ENCODE measurements around the gene FAM9B.

The FAM9B gene

DNA sequence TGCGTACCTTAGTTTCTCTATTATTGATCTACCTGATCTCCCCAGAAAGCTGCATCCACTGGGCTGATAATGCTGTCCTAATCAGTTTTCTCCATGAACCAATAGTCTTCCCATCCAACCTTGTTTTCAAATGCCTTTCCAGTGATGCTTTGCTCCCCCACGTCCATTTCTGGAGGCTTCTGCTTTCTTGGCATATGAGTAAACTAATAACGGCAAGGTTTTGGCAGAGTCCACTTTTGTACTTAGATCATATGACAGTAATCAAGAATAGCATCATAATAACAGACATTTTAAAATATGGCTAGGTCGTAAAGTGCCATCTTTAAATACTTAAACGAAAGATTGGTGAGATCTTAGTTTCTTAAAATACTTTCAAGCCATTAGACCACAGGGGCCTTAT is 38.4 kb upstream of the FAM9B start:
- no peak overlapping the region for H2AFZ ChIP-seq (ENCODE audit: low read length)
- H3K9ac ChIP-seq (ENCODE audit: low read length), result no peak overlapping the region
- TF ChIP-seq, protein P1, sequence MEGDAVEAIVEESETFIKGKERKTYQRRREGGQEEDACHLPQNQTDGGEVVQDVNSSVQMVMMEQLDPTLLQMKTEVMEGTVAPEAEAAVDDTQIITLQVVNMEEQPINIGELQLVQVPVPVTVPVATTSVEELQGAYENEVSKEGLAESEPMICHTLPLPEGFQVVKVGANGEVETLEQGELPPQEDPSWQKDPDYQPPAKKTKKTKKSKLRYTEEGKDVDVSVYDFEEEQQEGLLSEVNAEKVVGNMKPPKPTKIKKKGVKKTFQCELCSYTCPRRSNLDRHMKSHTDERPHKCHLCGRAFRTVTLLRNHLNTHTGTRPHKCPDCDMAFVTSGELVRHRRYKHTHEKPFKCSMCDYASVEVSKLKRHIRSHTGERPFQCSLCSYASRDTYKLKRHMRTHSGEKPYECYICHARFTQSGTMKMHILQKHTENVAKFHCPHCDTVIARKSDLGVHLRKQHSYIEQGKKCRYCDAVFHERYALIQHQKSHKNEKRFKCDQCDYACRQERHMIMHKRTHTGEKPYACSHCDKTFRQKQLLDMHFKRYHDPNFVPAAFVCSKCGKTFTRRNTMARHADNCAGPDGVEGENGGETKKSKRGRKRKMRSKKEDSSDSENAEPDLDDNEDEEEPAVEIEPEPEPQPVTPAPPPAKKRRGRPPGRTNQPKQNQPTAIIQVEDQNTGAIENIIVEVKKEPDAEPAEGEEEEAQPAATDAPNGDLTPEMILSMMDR (IDR thresholded peaks at IDR 0.05; ENCODE audit: low read length), result no peak
- TF ChIP-seq EZH2 (optimal IDR thresholded peaks at IDR 0.05; ENCODE audit: low read depth, low read length) (no peak), EZH2phosphoT487 (IDR thresholded peaks at IDR 0.05; ENCODE audit: low read length) (no peak)
- no peaks in the 10 kb centered on the region for H3K9me3 ChIP-seq (replicated peaks; ENCODE audit: insufficient read depth, low read length)
- no peaks in the 10 kb centered on the region for H3K27me3 ChIP-seq (replicated peaks; ENCODE audit: insufficient read depth, low read length)
- H4K20me1 ChIP-seq (ENCODE audit: insufficient read depth, low read length), result no peaks in the 10 kb centered on the region
- H3K4me3 ChIP-seq (ENCODE audit: low read length), result no peak overlapping the region
- H3K4me2 ChIP-seq (ENCODE audit: low read depth, low read length), result no peak overlapping the region
- no peaks in the 10 kb centered on the region for H3F3A ChIP-seq (ENCODE audit: insufficient read depth, low read length)
- H3K9me2 ChIP-seq (replicated peaks; ENCODE audit: insufficient read depth, low read length), result no peaks in the 10 kb centered on the region
- DNase-seq, result no peak
- no peaks in the 10 kb centered on the region for H3K4me1 ChIP-seq (ENCODE audit: low read length)
- H3K36me3 ChIP-seq (replicated peaks; ENCODE audit: insufficient read depth, low read length), result no peaks in the 10 kb centered on the region
- no peak overlapping the region for H3K27ac ChIP-seq (ENCODE audit: low read length)
- H3K79me2 ChIP-seq (ENCODE audit: low read length), result no peaks in the 10 kb centered on the region

DNA sequence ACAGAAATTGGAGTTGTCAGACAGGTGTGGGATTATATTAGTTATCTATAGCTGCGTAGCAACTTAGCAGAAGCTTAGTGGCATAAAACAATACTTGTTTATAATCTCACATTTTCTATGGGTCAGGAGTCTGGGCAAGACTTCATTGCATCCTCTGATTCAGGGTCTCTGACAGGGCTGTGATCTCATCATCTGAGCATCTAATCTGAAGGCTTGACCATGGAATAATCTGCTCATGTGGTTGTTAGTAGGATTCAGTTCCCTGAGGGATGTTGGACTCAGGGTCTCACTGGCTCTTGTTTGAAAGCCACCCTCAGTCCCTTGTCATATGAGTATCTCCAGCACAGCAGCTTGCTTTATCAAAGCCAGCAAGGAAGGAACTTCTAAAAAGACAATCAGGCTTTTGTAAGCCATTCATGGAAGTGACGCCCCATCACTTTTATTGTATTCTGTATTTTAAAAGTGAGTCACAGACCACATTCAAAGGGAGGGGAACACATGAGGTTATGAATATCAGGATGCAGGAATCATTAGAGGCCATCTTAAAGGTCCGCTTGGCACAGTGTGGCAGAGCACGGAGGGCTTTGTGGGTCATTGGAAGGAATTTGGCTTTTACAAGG is 37.2 kb upstream of the FAM9B start:
- H3K4me3 ChIP-seq (ENCODE audit: low read length), result no peak overlapping the region
- no peak for DNase-seq
- TF ChIP-seq, protein P1 (IDR thresholded peaks at IDR 0.05; ENCODE audit: low read length), result no peak
- TF ChIP-seq EZH2 (optimal IDR thresholded peaks at IDR 0.05; ENCODE audit: low read depth, low read length), result no peak
- no peak for TF ChIP-seq EZH2phosphoT487 (IDR thresholded peaks at IDR 0.05; ENCODE audit: low read length)

DNA sequence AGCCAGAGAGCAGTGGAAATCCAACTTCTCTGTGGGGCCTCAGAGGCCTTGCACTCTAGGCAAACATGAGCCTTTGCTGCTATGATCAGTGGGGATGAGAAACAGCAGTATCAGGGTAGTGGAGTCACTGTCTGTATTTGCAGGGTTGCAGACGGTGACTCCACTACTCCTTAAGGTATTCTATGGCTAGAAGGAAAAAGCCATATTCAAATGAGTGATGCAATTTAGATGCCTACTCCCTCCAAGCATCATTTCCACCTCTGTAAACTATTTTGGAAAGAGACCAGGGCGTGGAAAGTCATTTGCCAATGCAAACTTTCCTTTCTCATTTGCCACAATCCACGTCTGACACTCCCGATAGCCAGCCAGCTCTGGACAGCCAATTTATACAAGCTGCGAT is 35.6 kb upstream of the FAM9B start:
- Histone ChIP-seq H3K27ac (ENCODE audit: low read length) (no peak overlapping the region), H4K20me1 (ENCODE audit: insufficient read depth, low read length) (no peaks in the 10 kb centered on the region), H3K9me3 (replicated peaks; ENCODE audit: insufficient read depth, low read length) (no peaks in the 10 kb centered on the region), H3K4me2 (ENCODE audit: low read depth, low read length) (no peak overlapping the region), H3K4me1 (ENCODE audit: low read length) (no peaks in the 10 kb centered on the region), H3K9me2 (replicated peaks; ENCODE audit: insufficient read depth, low read length) (no peaks in the 10 kb centered on the region), H2AFZ (ENCODE audit: low read length) (no peak overlapping the region), H3K4me3 (ENCODE audit: low read length) (no peak overlapping the region), H3F3A (ENCODE audit: insufficient read depth, low read length) (no peaks in the 10 kb centered on the region), H3K9ac (ENCODE audit: low read length) (no peak overlapping the region), H3K36me3 (replicated peaks; ENCODE audit: insufficient read depth, low read length) (no peaks in the 10 kb centered on the region), H3K79me2 (ENCODE audit: low read length) (no peaks in the 10 kb centered on the region), H3K27me3 (replicated peaks; ENCODE audit: insufficient read depth, low read length) (no peaks in the 10 kb centered on the region)
- TF ChIP-seq, protein P1 (IDR thresholded peaks at IDR 0.05; ENCODE audit: low read length), result no peak
- TF ChIP-seq EZH2 (optimal IDR thresholded peaks at IDR 0.05; ENCODE audit: low read depth, low read length) (no peak), EZH2phosphoT487 (IDR thresholded peaks at IDR 0.05; ENCODE audit: low read length) (no peak)
- DNase-seq, result no peak

More for the DNA sequence above, 37.2 kb upstream of the FAM9B start:
- no peak overlapping the region for H3K4me2 ChIP-seq (ENCODE audit: low read depth, low read length)
- H3K79me2 ChIP-seq (ENCODE audit: low read length), result no peaks in the 10 kb centered on the region
- H3K9me3 ChIP-seq (replicated peaks; ENCODE audit: insufficient read depth, low read length), result no peaks in the 10 kb centered on the region
- no peak overlapping the region for H3K9ac ChIP-seq (ENCODE audit: low read length)
- no peak overlapping the region for H3K27ac ChIP-seq (ENCODE audit: low read length)
- H3K36me3 ChIP-seq (replicated peaks; ENCODE audit: insufficient read depth, low read length), result no peaks in the 10 kb centered on the region
- no peaks in the 10 kb centered on the region for H3F3A ChIP-seq (ENCODE audit: insufficient read depth, low read length)
- no peaks in the 10 kb centered on the region for H3K27me3 ChIP-seq (replicated peaks; ENCODE audit: insufficient read depth, low read length)
- no peaks in the 10 kb centered on the region for H3K4me1 ChIP-seq (ENCODE audit: low read length)
- H4K20me1 ChIP-seq (ENCODE audit: insufficient read depth, low read length), result no peaks in the 10 kb centered on the region
- no peak overlapping the region for H2AFZ ChIP-seq (ENCODE audit: low read length)
- no peaks in the 10 kb centered on the region for H3K9me2 ChIP-seq (replicated peaks; ENCODE audit: insufficient read depth, low read length)
